H1 (cell line): ENCODE measurements around the gene SEC14L3. TPM values are rescaled to one million over a fixed set of nuclear protein-coding genes. Genes with fewer than 3 reads are reported as not detected.

Experiments
- CTCF ChIA-PET: fragments of 300-600 bp; sonication (Branson Sonifier 250); formaldehyde crosslinking; loops from one replicate; lab custom pipeline; 2021; ENCODE audit not compliant: partially characterized antibody; lab: Charles Lee
- POLR2A ChIA-PET: fragments of 300-600 bp; sonication (Branson Sonifier 250); formaldehyde crosslinking; loops from one replicate; lab custom pipeline; 2021; ENCODE audit warnings: inconsistent platforms; ENCODE audit not compliant: partially characterized antibody; lab: Charles Lee
- DNase-seq, 2 experiments: peaks; one replicate each; pipeline versions ENCODE4 v3.0.0 to v3.0.0-alpha.2; 2010 to 2022; ENCODE audit warnings: low spot score in 2 of 2, low read depth in 1 of 2, mixed read lengths in 1 of 2
- FAIRE-seq: peaks from 2 replicates; lab custom pipeline; 2011; peaks lifted over from hg19 to GRCh38; lab: Jason Lieb, UNC
- H2AFZ ChIP-seq: 2 replicates; pipeline ENCODE4 v1.8.1; 2012; ENCODE audit warnings: low read length, inconsistent platforms
- H2AK5ac ChIP-seq: 2 replicates; pipeline ENCODE4 v1.6.1; 2013; ENCODE audit warnings: low read depth, low read length
- H2BK120ac ChIP-seq: replicated peaks from 2 replicates; pipeline ENCODE3; 2013; ENCODE audit warnings: low read depth, low read length, inconsistent platforms
- H2BK12ac ChIP-seq: 2 replicates; pipeline ENCODE4 v1.6.1; 2013; ENCODE audit warnings: low read depth, low read length
- H2BK15ac ChIP-seq: 2 replicates; pipeline ENCODE4 v1.6.1; 2013; ENCODE audit warnings: low read length
- H2BK20ac ChIP-seq: 2 replicates; pipeline ENCODE4 v1.6.1; 2013; ENCODE audit warnings: low read length
- H2BK5ac ChIP-seq: 2 replicates; pipeline ENCODE4 v1.6.1; 2013; ENCODE audit warnings: low read depth, low read length
- H3K14ac ChIP-seq: 2 replicates; pipeline ENCODE4 v1.6.1; 2013; ENCODE audit warnings: inconsistent platforms; ENCODE audit not compliant: insufficient read length
- H3K18ac ChIP-seq: 2 replicates; pipeline ENCODE4 v1.6.1; 2013; ENCODE audit warnings: low read length; ENCODE audit errors: extremely low read depth
- H3K23ac ChIP-seq: 2 replicates; pipeline ENCODE4 v1.6.1; 2013; ENCODE audit warnings: inconsistent platforms; ENCODE audit not compliant: insufficient read length
- H3K23me2 ChIP-seq: 2 replicates; pipeline ENCODE4 v1.6.1; 2013; ENCODE audit warnings: low read depth, low read length
- H3K27ac ChIP-seq: 2 replicates; pipeline ENCODE4 v1.6.1; 2011; ENCODE audit warnings: low read depth, low read length, inconsistent platforms
- H3K27me3 ChIP-seq, 4 experiments: replicated peaks in 1 of 4; 1 replicate in 1 of 4; 2 replicates in 3 of 4; pipeline versions ENCODE4 v1.6.1 to v1.8.1; 2011 to 2013; ENCODE audit warnings: low read length in 3 of 4, mild to moderate bottlenecking in 3 of 4, inconsistent platforms in 2 of 4, mixed read lengths in 2 of 4, moderate library complexity in 1 of 4; ENCODE audit not compliant: control insufficient read depth in 3 of 4, insufficient read depth in 3 of 4; ENCODE audit errors: extremely low read depth in 1 of 4
- H3K36me3 ChIP-seq, 4 experiments: 2 replicates each; pipeline versions ENCODE4 v1.6.1 to v1.8.1; 2011 to 2013; ENCODE audit warnings: mild to moderate bottlenecking in 4 of 4, low read length in 3 of 4, moderate library complexity in 2 of 4, control low read depth in 1 of 4, inconsistent platforms in 1 of 4; ENCODE audit not compliant: insufficient read depth in 4 of 4, control insufficient read depth in 2 of 4
- H3K4ac ChIP-seq: replicated peaks from 2 replicates; pipeline ENCODE3; 2013; ENCODE audit warnings: low read length, low read depth, mixed read lengths, inconsistent platforms; ENCODE audit not compliant: insufficient read length
- H3K4me1 ChIP-seq, 4 experiments: replicated peaks in 1 of 4; 1 replicate in 1 of 4; 2 replicates in 3 of 4; pipeline versions ENCODE4 v1.6.1 to v1.8.1; 2011 to 2013; ENCODE audit warnings: low read length in 3 of 4, inconsistent platforms in 2 of 4, mixed read lengths in 1 of 4; ENCODE audit not compliant: insufficient read depth in 4 of 4, control insufficient read depth in 3 of 4
- H3K4me2 ChIP-seq, 2 experiments: 2 replicates each; pipeline versions ENCODE4 v1.6.1 to v1.8.1; 2011 to 2013; ENCODE audit warnings: low read depth in 2 of 2, low read length in 2 of 2, control low read depth in 1 of 2, inconsistent platforms in 1 of 2, mild to moderate bottlenecking in 1 of 2; ENCODE audit not compliant: insufficient read depth in 1 of 2
- H3K4me3 ChIP-seq, 4 experiments: fragments of 200-600, 300-600 bp in 1 of 4; sonication (generic), shearing (Covaris generic), sonication (Bioruptor Twin) in 1 of 4; 2 replicates each; pipeline versions ENCODE4 v1.5.1 to v1.8.1; 2011 to 2016; ENCODE audit warnings: low read length in 4 of 4, low read depth in 3 of 4, control low read depth in 2 of 4, inconsistent platforms in 2 of 4, mild to moderate bottlenecking in 2 of 4, mixed read lengths in 1 of 4, moderate library complexity in 1 of 4; ENCODE audit not compliant: insufficient read depth in 2 of 4; ENCODE audit errors: extremely low read depth in 1 of 4
- H3K56ac ChIP-seq: replicated peaks from 2 replicates; pipeline ENCODE3; 2013; ENCODE audit warnings: low read depth, mild to moderate bottlenecking, mixed read lengths, low read length, inconsistent platforms; ENCODE audit not compliant: insufficient read length
- H3K79me1 ChIP-seq: 2 replicates; pipeline ENCODE4 v1.6.1; 2013; ENCODE audit warnings: low read depth, low read length, control low read depth
- H3K79me2 ChIP-seq, 2 experiments: 2 replicates each; pipeline versions ENCODE4 v1.6.1 to v1.8.1; 2012 to 2013; ENCODE audit warnings: low read length in 2 of 2, mild to moderate bottlenecking in 2 of 2, inconsistent platforms in 1 of 2; ENCODE audit not compliant: insufficient read depth in 2 of 2, control insufficient read depth in 1 of 2
- H3K9ac ChIP-seq, 4 experiments: replicated peaks in 1 of 4; 1 replicate in 1 of 4; 2 replicates in 3 of 4; pipeline versions ENCODE4 v1.6.1 to v1.8.1; 2011 to 2013; ENCODE audit warnings: low read depth in 3 of 4, low read length in 3 of 4, control low read depth in 2 of 4, mild to moderate bottlenecking in 2 of 4, moderate library complexity in 2 of 4, inconsistent platforms in 1 of 4; ENCODE audit errors: extremely low read depth in 1 of 4
- H3K9me3 ChIP-seq, 2 experiments: 2 replicates each; pipeline versions ENCODE4 v1.6.1 to v1.8.1; 2012 to 2013; ENCODE audit warnings: mild to moderate bottlenecking in 2 of 2, moderate library complexity in 2 of 2, control low read depth in 1 of 2, inconsistent platforms in 1 of 2, low read depth in 1 of 2, low read length in 1 of 2, mixed read lengths in 1 of 2; ENCODE audit not compliant: insufficient read depth in 2 of 2
- H4K20me1 ChIP-seq, 2 experiments: replicated peaks in 1 of 2; 2 replicates each; pipeline versions ENCODE3 to v1.8.1; 2011 to 2013; ENCODE audit warnings: inconsistent platforms in 2 of 2, low read length in 2 of 2, mild to moderate bottlenecking in 1 of 2; ENCODE audit not compliant: insufficient read depth in 2 of 2, control insufficient read depth in 1 of 2
- H4K5ac ChIP-seq: 2 replicates; pipeline ENCODE4 v1.6.1; 2013; ENCODE audit warnings: low read length, low read depth, mixed read lengths, inconsistent platforms; ENCODE audit not compliant: insufficient read length
- H4K8ac ChIP-seq: 2 replicates; pipeline ENCODE4 v1.8.0; 2013; ENCODE audit warnings: mild to moderate bottlenecking, moderate library complexity, low read length, inconsistent platforms; ENCODE audit not compliant: insufficient read depth; ENCODE audit errors: extremely low read depth
- H4K91ac ChIP-seq: replicated peaks from 2 replicates; pipeline ENCODE3; 2013; ENCODE audit warnings: low read length, mixed read lengths, inconsistent platforms; ENCODE audit not compliant: insufficient read length
- BRCA1 ChIP-seq: IDR thresholded peaks from 2 replicates; pipeline ENCODE4 v1.6.1; 2012; ENCODE audit warnings: low read depth, low read length, improper control_type of control experiment
- CTCF ChIP-seq, 3 experiments: IDR thresholded peaks; 1 replicate in 2 of 3; 2 replicates in 1 of 3; pipeline versions ENCODE4 v1.5.1 to v1.6.1; 2011; ENCODE audit warnings: low read length in 3 of 3, mild to moderate bottlenecking in 3 of 3, inconsistent platforms in 2 of 3, low read depth in 1 of 3, moderate library complexity in 1 of 3; ENCODE audit not compliant: insufficient read depth in 1 of 3; ENCODE audit errors: control extremely low read depth in 1 of 3
- EGR1 ChIP-seq: IDR thresholded peaks from 2 replicates; pipeline ENCODE4 v1.6.1; 2011; ENCODE audit warnings: low read depth, low read length, borderline replicate concordance
- JUND ChIP-seq: IDR thresholded peaks from 2 replicates; pipeline ENCODE4 v1.6.1; 2011; ENCODE audit warnings: mild to moderate bottlenecking, improper control_type of control experiment, low read length
- PHF8 ChIP-seq: fragments of 200-600 bp; sonication (generic); conservative IDR thresholded peaks from 2 replicates; pipeline ENCODE4 v1.7.1; 2012; ENCODE audit warnings: low read depth, mild to moderate bottlenecking, inconsistent platforms, low read length, moderate library complexity
- RBBP5 ChIP-seq: IDR thresholded peaks from 2 replicates; pipeline ENCODE4 v1.7.1; 2012; ENCODE audit warnings: low read depth, mild to moderate bottlenecking, inconsistent platforms, low read length, moderate library complexity, borderline replicate concordance
- RNF2 ChIP-seq: fragments of 200-900, 300-1000 bp; sonication (generic); IDR thresholded peaks from 2 replicates; pipeline ENCODE4 v1.7.1; 2016; ENCODE audit warnings: borderline replicate concordance, low read depth, mild to moderate bottlenecking, antibody characterized with exemption, low read length; ENCODE audit not compliant: poor library complexity, severe bottlenecking; ENCODE audit errors: missing control alignments
- TCF12 ChIP-seq: IDR thresholded peaks from 2 replicates; pipeline ENCODE4 v1.6.1; 2011; ENCODE audit warnings: low read depth, mild to moderate bottlenecking, low read length
- TEAD4 ChIP-seq: IDR thresholded peaks from 2 replicates; pipeline ENCODE4 v1.6.1; 2012; ENCODE audit warnings: low read depth, low read length, inconsistent platforms, mixed read lengths
- YY1 ChIP-seq: IDR thresholded peaks from 2 replicates; pipeline ENCODE4 v1.6.1; 2011; ENCODE audit warnings: low read depth, mild to moderate bottlenecking, low read length
- WGBS, 2 experiments: shearing (Covaris generic) in 1 of 2; methylation state at CpG; one replicate each; pipeline versions ENCODE4 v1.1.6 to v1.1.7; 2013 to 2015; ENCODE audit warnings: low lambda C conversion rate in 2 of 2, mixed read lengths in 2 of 2, inconsistent platforms in 1 of 2, low coverage in 1 of 2, missing lambda C conversion rate in 1 of 2; ENCODE audit not compliant: insufficient replicate concordance in 2 of 2, insufficient coverage in 1 of 2, insufficient read length in 1 of 2; ENCODE audit errors: extremely low coverage in 1 of 2, missing lambda C conversion rate in 1 of 2; 5-methylcytosine and 5-hydroxymethylcytosine counted together
- polyA plus RNA-seq, 7 experiments: library from polyadenylated mRNA; depleted of rRNA in 3 of 7; stranded (reverse) in 5 of 7; unstranded in 2 of 7; fragments of >200 nt in 5 of 7; fragments of 200-250 nt in 2 of 7; gene quantifications; 1 replicate in 5 of 7; 2 replicates in 1 of 7; 4 replicates in 1 of 7; pipeline versions ENCODE4 v1.2.1 to v1.2.3, GENCODE V29; 2011 to 2013; ENCODE audit warnings: missing spikeins in 2 of 7, mixed read lengths in 2 of 7
- total RNA-seq: library from RNA; stranded (reverse); fragmentation: NEBNext Ultra II Directional; extraction: Animal tissue kit (Norgen Biotek cat#: 25700); gene quantifications from 2 replicates; pipeline ENCODE4 v1.2.1, GENCODE V29; 2021

SEC14L3 gene
- total and polyA plus RNA-seq, 2 of the 8 experiments (the other 6 are each of a cell fraction or from before 2014, with no cell fraction given), result not detected

- FAIRE-seq (no peak), DNase-seq (no peak)
- Histone ChIP-seq H4K20me1 (peaks cover 1 to 5% of the 10 kb centered on the region in 2 experiments), H3K79me1 (no peaks in the 10 kb centered on the region), H3K9me3 (no peaks in the 10 kb centered on the region), H3K18ac (no peak overlapping the region), H3K56ac (no peak overlapping the region), H3K14ac (no peak overlapping the region), H3K27me3 (no peaks in the 10 kb centered on the region), H2BK5ac (no peak overlapping the region), H3K23ac (no peak overlapping the region), H4K8ac (no peak overlapping the region), H3K4me2 (no peak overlapping the region), H2BK12ac (no peak overlapping the region), H2BK20ac (no peak overlapping the region), H3K23me2 (no peaks in the 10 kb centered on the region), H4K91ac (no peak overlapping the region), H2BK120ac (no peak overlapping the region), H3K9ac (no peak overlapping the region), H3K79me2 (no peaks in the 10 kb centered on the region), H2BK15ac (no peak overlapping the region), H3K4ac (no peak overlapping the region), H2AFZ (no peak overlapping the region), H4K5ac (no peak overlapping the region), H3K27ac (no peak overlapping the region), H2AK5ac (no peak overlapping the region), H3K4me3 (no peak overlapping the region), H3K4me1 (no peaks in the 10 kb centered on the region), H3K36me3 (peaks cover 0 to 28% (median 12%) of the 10 kb centered on the region in 4 experiments; a peak in 5 of 8 replicates)
- CTCF ChIA-PET, result interaction anchor here (1.0 to 6.1 kb wide), 4 partner anchors 11 to 31 kb away, joined by 4 to 48 read pairs (median 8); partner anchors contain the start of gene MTFP1
- POLR2A ChIA-PET, result interaction anchor here (0.6 to 1.9 kb wide), 2 partner anchors 10 to 72 kb away, joined by 3 to 16 read pairs; no protein-coding TSS in a partner anchor
- 94% methylated on average over 5 of the region's 5 CpGs; no CpG with 5 or more reads in 1 of the 2 experiments for WGBS, 2 experiments
- TF ChIP-seq TCF12 (no peak), RNF2 (no peak), TEAD4 (no peak), BRCA1 (no peak), CTCF (IDR thresholded peaks at IDR 0.05; ENCODE audit: control extremely low read depth in 1 of 3, insufficient read depth in 1 of 3, low read depth in 1 of 3, low read length in 3 of 3) (no peak), YY1 (no peak), PHF8 (no peak), JUND (no peak), EGR1 (no peak), RBBP5 (no peak)
Observed at GRCh38 chr22:30413745-30414524, 57.9 kb downstream of the SEC14L3 start.
